Heart right ventricle (tissue), 16 donors: Measurements from ENCODE around the gene SYTL5. TPM values are rescaled to one million over a fixed set of nuclear protein-coding genes. Genes with fewer than 3 reads are reported as not detected.

ENCODE experiments used
- ATAC-seq, 8 donors: fragments of 200-7000 bp; cut with Tn5 transposase; one replicate each; pipeline ENCODE4 v1.9.1; 2020; ENCODE audit warnings: mild to moderate bottlenecking in 8 of 8, moderate library complexity in 8 of 8, moderate number of reproducible peaks in 1 of 8
- DNase-seq, 2 donors: peaks; one replicate each; pipeline ENCODE4 v3.0.0-alpha.2; 2020
- H3K27ac ChIP-seq, 10 donors: fragments of 200-600 bp; sonication (generic) in 2 of 10; one replicate each; pipeline versions ENCODE4 v1.5.0 to v1.8.0; 2020 to 2022; ENCODE audit warnings: mild to moderate bottlenecking in 3 of 10
- H3K27me3 ChIP-seq, 7 donors: fragments of 200-600 bp; one replicate each; pipeline ENCODE4 v1.8.0; 2021 to 2022; ENCODE audit warnings: mild to moderate bottlenecking in 2 of 7
- H3K36me3 ChIP-seq, 9 donors: fragments of 200-600 bp; sonication (generic) in 1 of 9; one replicate each; pipeline versions ENCODE4 v1.5.0 to v1.8.0; 2020 to 2022; ENCODE audit warnings: mild to moderate bottlenecking in 2 of 9
- H3K4me1 ChIP-seq, 9 donors: fragments of 200-600 bp; sonication (generic) in 1 of 9; one replicate each; pipeline versions ENCODE4 v1.5.0 to v1.8.0; 2020 to 2022; ENCODE audit warnings: mild to moderate bottlenecking in 4 of 9
- H3K4me3 ChIP-seq, 10 donors: fragments of 200-600 bp; sonication (generic) in 2 of 10; one replicate each; pipeline versions ENCODE4 v1.5.0 to v1.8.0; 2020 to 2022; ENCODE audit warnings: mild to moderate bottlenecking in 7 of 10, moderate library complexity in 2 of 10
- H3K9me3 ChIP-seq, 11 donors: fragments of 200-600 bp in 10 of 11; sonication (generic) in 2 of 11; one replicate each; pipeline versions ENCODE4 v1.5.0 to v1.8.0; 2013 to 2022; ENCODE audit warnings: mild to moderate bottlenecking in 2 of 11, control low read depth in 1 of 11, moderate library complexity in 1 of 11
- CTCF ChIP-seq, 9 donors: fragments of 200-600 bp; sonication (generic) in 2 of 9; IDR thresholded peaks; one replicate each; pipeline versions ENCODE4 v1.5.0 to v1.8.0; 2021 to 2022; ENCODE audit warnings: antibody characterized with exemption in 9 of 9, mild to moderate bottlenecking in 5 of 9, moderate library complexity in 1 of 9
- WGBS, 2 donors: extraction: QIAGEN DNeasy Blood & Tissue Kit; methylation state at CpG; one replicate each; pipeline ENCODE4 v1.1.7; 2013; ENCODE audit warnings: inconsistent platforms in 1 of 2; 5-methylcytosine and 5-hydroxymethylcytosine counted together
- intact Hi-C, 10 donors: fragments of 100-400 bp; cut with DNase I; formaldehyde crosslinking; loops; one replicate each; pipeline versions ENCODE4 v1.11.1 to v1.14.2; 2022
- polyA plus RNA-seq, 2 donors: library from polyadenylated mRNA; stranded (reverse); fragments of 200-250 nt; gene quantifications; one replicate each; pipeline ENCODE4 v1.2.3, GENCODE V29; 2013
- total RNA-seq, 10 donors: library from RNA; stranded (reverse); fragmentation: NEBNext Ultra II Directional in 3 of 10; extraction: Animal tissue kit (Norgen Biotek cat#: 25700) in 3 of 10; gene quantifications; one replicate each; pipeline versions ENCODE4 v1.2.1 to v1.2.4, GENCODE V29; 2021 to 2023
- donor health status: Arrhythmogenic right ventricular cardiomyopathy.
- donor health status: ischemic (EF 13 %, LVEDD 7.1; RV severe dilation, severe dysfunction).
- donor health status: healthy with polysubstance abuse.
- donor health status: DM: no; HTN: yes; CAD: no.
- donor health status: DM: no; HTN: no; CAD: no.
- donor health status: ischemic (EF 25% LVEDD 6.9; RV normal size, moderate dysfunction).
- donor health status: ischemic (EF 25% LVEDD 5.7; RV mildly dilated, moderate dysfunction).
- donor health status: healthy.
- donor health status: DM: yes; HTN: yes; CAD: no.
- donor health status: Ischemic cardiomyopathy.
- donor health status: ischemic (EF 35%, LVEDD 5.7; RV mildly dilated, moderate dysfunction).
- donor health status: nonischemic (EF 11% LVEDD 7.7; RV severe dilation, severe dysfunction).
- donor health status: DM: yes; HTN: yes; CAD: no.
- donor health status: PGD.
- donor health status: ischemic (EF 29% LVEDD 5.4; RV normal size, mild dysfunction).
- donor health status: nonischemic (EF 23%, LVEDD 6.1; RV moderate dilation, normal function).

SYTL5 gene
- total and polyA plus RNA-seq, 12 donors, result 0.03 to 3.2 (median 0.45) TPM; not detected in 3

GRCh38 chrX:38085813-38086212 lies 79.5 kb downstream of the SYTL5 start:
- Histone ChIP-seq H3K4me1 (no peaks in the 10 kb centered on the region), H3K36me3 (no peaks in the 10 kb centered on the region), H3K27ac (no peak overlapping the region), H3K9me3 (no peaks in the 10 kb centered on the region), H3K27me3 (peaks cover 0 to 47% (median 0%) of the 10 kb centered on the region in 7 donors), H3K4me3 (no peak overlapping the region)
- DNase-seq, result no peak
- no peak for ATAC-seq
- no peak for TF ChIP-seq CTCF (IDR thresholded peaks at IDR 0.05)
- intact Hi-C loops, result no loop called here
- 82 to 91% methylated on average over 4 of the region's 4 CpGs for WGBS, 2 donors

GRCh38 chrX:38086451-38087215 lies 80.3 kb downstream of the SYTL5 start:
- peaks cover 0 to 42% (median 0%) of the 10 kb centered on the region in 7 donors for H3K27me3 ChIP-seq
- no peaks in the 10 kb centered on the region for H3K36me3 ChIP-seq
- H3K4me1 ChIP-seq, result no peaks in the 10 kb centered on the region
- H3K27ac ChIP-seq, result no peak overlapping the region
- ATAC-seq (no peak), DNase-seq (no peak)
- WGBS, 2 donors, result 80% methylated on average over 4 of the region's 4 CpGs
- TF ChIP-seq CTCF (IDR thresholded peaks at IDR 0.05), result no peak
- H3K9me3 ChIP-seq, result no peaks in the 10 kb centered on the region
- intact Hi-C loops, result no loop called here
- no peak overlapping the region for H3K4me3 ChIP-seq

GRCh38 chrX:38087594-38087993 lies 81.2 kb downstream of the SYTL5 start:
- 86 to 97% methylated on average over 1 of the region's 1 CpG for WGBS, 2 donors
- DNase-seq (no peak), ATAC-seq (no peak)
- Histone ChIP-seq H3K27ac (no peak overlapping the region), H3K4me3 (no peak overlapping the region), H3K4me1 (no peaks in the 10 kb centered on the region), H3K36me3 (no peaks in the 10 kb centered on the region), H3K27me3 (peaks cover 0 to 39% (median 0%) of the 10 kb centered on the region in 7 donors), H3K9me3 (no peaks in the 10 kb centered on the region)
- no peak for TF ChIP-seq CTCF (IDR thresholded peaks at IDR 0.05)
- intact Hi-C loops, result no loop called here

- H3K27ac ChIP-seq, result no peak overlapping the region
- intact Hi-C loops, result no loop called here
- ATAC-seq, result no peak
- no peaks in the 10 kb centered on the region for H3K4me1 ChIP-seq
- DNase-seq, result no peak
- no peak for TF ChIP-seq CTCF (IDR thresholded peaks at IDR 0.05)
- peaks cover 0 to 40% (median 0%) of the 10 kb centered on the region in 7 donors for H3K27me3 ChIP-seq
- H3K9me3 ChIP-seq, result no peaks in the 10 kb centered on the region
- H3K36me3 ChIP-seq, result no peaks in the 10 kb centered on the region
- H3K4me3 ChIP-seq, result no peak overlapping the region
- 82 to 86% methylated on average over 8 of the region's 8 CpGs for WGBS, 2 donors
Measured at GRCh38 chrX:38089173-38089982, 83.0 kb downstream of the SYTL5 start.
